ENCODE data around the gene SLC27A3. TPM values are rescaled to one million over a fixed set of nuclear protein-coding genes. Genes with fewer than 3 reads are reported as not detected.

SLC27A3 gene
- total RNA-seq, 1 experiment from 2014 or later = 14.4 TPM

DNA sequence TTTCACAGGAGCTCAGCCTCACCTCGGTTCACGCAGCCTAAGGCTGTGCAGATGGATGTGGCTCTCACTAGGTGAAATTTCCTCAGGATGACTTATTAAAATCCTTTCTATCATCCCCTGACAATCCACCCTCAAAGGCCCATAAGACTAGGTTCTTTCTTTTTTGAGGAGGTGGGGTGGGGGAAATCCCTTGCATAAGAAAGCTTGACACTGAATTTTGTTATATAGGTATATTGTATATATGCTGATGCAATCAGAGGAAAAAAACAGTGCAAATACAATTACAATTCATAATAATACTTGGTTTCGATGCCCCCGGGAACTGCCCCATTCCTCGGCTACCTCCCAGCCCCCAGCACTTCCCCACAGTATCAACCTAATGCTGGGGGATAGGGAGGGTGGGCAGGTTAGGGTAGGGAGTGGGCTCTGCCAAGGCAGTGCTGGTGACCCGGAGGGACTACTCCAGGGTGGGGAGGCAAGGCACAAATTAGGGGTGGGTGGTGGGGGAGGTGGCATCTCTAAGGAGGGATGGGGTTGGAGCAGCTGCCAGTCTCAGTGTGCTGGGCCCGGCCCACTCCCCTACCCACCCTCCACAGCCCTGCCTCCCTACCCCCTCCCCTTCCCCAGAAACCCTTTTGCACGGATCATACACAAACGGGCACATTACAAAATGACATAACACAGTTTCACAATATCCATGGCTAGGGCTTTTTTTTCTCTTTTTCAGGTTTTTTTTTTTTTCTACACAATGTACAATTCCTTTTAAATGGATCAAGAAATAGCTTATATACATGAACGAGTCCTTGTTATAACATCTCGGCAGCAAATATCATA lies 30.9 kb downstream of the SLC27A3 start:
- Histone ChIP-seq H3K9me2 (ENCODE audit: insufficient read depth) (no peaks in the 10 kb centered on the region), H3K4me3 (no peak overlapping the region), H3K9me3 (ENCODE audit: insufficient read depth, low read depth) (no peaks in the 10 kb centered on the region), H2AFZ (no peak overlapping the region), H3K27me3 (ENCODE audit: insufficient read depth, low read depth) (no peaks in the 10 kb centered on the region), H3K79me2 (ENCODE audit: low read depth) (no peaks in the 10 kb centered on the region), H3K4me2 (peak overlapping the region; percentile 32; the same call in 1 of the 2 replicates), H4K20me1 (ENCODE audit: insufficient read depth) (no peaks in the 10 kb centered on the region), H3K36me3 (ENCODE audit: low read depth) (0 out of 2 replicates have a peak, but pooled peaks cover 8% of the 10 kb centered on the region), H3K4me1 (replicated peaks; ENCODE audit: insufficient read depth) (peaks cover 8% of the 10 kb centered on the region), H3K27ac (peak overlapping the region; percentile 86), H3F3A (ENCODE audit: insufficient read depth, low read depth) (no peaks in the 10 kb centered on the region; the same call in 1 of the 2 replicates)
- intact Hi-C loops (cut with micrococcal nuclease; ENCODE audit: unreplicated experiment) = loop anchor here (10.0 kb wide), 1 partner anchor 119 kb away; the partner anchor contains the start of gene GATAD2B
- BruUV-seq (replicated peaks) = no TSS peak
- CTCF ChIA-PET = interaction anchor here (0.6 kb wide), 3 partner anchors 18 to 340 kb away, joined by 3 to 7 read pairs (median 4); no protein-coding TSS in a partner anchor
- DNase-seq = no peak
- TF ChIP-seq, protein P1, sequence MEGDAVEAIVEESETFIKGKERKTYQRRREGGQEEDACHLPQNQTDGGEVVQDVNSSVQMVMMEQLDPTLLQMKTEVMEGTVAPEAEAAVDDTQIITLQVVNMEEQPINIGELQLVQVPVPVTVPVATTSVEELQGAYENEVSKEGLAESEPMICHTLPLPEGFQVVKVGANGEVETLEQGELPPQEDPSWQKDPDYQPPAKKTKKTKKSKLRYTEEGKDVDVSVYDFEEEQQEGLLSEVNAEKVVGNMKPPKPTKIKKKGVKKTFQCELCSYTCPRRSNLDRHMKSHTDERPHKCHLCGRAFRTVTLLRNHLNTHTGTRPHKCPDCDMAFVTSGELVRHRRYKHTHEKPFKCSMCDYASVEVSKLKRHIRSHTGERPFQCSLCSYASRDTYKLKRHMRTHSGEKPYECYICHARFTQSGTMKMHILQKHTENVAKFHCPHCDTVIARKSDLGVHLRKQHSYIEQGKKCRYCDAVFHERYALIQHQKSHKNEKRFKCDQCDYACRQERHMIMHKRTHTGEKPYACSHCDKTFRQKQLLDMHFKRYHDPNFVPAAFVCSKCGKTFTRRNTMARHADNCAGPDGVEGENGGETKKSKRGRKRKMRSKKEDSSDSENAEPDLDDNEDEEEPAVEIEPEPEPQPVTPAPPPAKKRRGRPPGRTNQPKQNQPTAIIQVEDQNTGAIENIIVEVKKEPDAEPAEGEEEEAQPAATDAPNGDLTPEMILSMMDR (conservative IDR thresholded peaks at IDR 0.05) = no peak
- no peak for TF ChIP-seq EZH2 (IDR thresholded peaks at IDR 0.05; ENCODE audit: low read depth)
- POLR2A ChIA-PET (ENCODE audit: unreplicated experiment) = interaction anchor here (0.6 kb wide), 1 partner anchor 172 kb away, joined by 6 read pairs; the partner anchor contains the start of gene CHTOP

DNA sequence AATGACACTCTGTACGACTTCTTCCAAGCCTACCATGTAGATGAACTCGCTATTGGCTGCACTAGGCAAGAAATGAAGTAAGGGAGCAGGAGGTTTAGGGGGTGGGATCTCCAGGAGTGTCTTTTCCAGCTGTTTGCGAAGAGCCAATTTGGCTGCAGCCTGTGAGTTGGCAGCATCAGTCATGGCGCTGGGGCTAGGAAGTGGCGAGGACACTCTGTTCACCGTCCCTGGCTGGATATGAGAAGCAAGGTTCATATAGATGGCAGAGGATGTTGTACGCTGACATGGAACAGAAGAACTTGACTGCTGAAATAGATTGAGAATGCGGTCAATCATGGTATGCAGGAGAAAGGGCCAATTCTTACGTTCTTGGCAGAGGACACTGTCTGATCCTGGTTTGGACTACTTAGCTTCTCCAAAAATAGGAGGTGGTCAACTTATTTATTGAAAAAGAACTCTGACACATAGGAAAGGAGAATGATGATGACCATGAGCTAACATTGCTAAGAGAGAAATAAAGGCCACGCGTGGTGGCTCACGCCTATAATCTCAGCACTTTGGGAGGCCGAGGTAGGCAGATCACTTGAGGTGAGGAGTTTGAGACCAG lies 41.2 kb downstream of the SLC27A3 start:
- CTCF ChIA-PET = no interaction called here
- Histone ChIP-seq H3K4me3 (no peak overlapping the region), H3K27me3 (ENCODE audit: insufficient read depth, low read depth) (no peaks in the 10 kb centered on the region), H3K27ac (no peak overlapping the region), H3K4me1 (replicated peaks; ENCODE audit: insufficient read depth) (no peaks in the 10 kb centered on the region), H3K79me2 (ENCODE audit: low read depth) (no peaks in the 10 kb centered on the region), H3K9me3 (ENCODE audit: insufficient read depth, low read depth) (no peaks in the 10 kb centered on the region), H3K36me3 (ENCODE audit: low read depth) (peaks cover 44% of the 10 kb centered on the region), H3F3A (ENCODE audit: insufficient read depth, low read depth) (peaks cover 12% of the 10 kb centered on the region; the same call in 1 of the 2 replicates), H3K9me2 (ENCODE audit: insufficient read depth) (no peaks in the 10 kb centered on the region), H3K4me2 (no peak overlapping the region), H4K20me1 (ENCODE audit: insufficient read depth) (peaks cover 7% of the 10 kb centered on the region; the same call in 1 of the 2 replicates), H2AFZ (no peak overlapping the region)
- DNase-seq = no peak
- POLR2A ChIA-PET (ENCODE audit: unreplicated experiment) = no interaction called here
- BruUV-seq (replicated peaks) = no TSS peak
- intact Hi-C loops (cut with micrococcal nuclease; ENCODE audit: unreplicated experiment) = no loop called here
- TF ChIP-seq EZH2 (IDR thresholded peaks at IDR 0.05; ENCODE audit: low read depth) = no peak
- TF ChIP-seq, protein P1 (conservative IDR thresholded peaks at IDR 0.05) = no peak

DNA sequence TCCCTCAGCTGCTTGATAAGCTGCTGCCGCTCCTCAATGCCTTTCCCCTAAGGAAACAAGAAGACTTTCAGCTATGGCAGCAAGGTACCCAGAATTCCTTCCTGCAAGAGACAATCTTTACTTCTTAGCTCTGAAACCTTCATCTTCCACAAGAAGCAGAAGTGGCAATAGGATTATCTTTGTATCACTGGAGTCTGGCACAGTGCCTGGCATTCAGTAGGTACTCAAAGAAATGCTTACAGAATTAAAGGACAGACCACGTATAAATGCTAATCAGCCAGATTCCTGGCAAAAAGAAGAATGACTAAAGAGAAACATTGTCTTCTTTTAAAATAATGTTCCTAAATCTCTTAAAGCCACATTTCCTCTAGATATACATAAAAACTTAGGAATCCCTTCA lies 43.7 kb downstream of the SLC27A3 start:
- ChIA-PET POLR2A (ENCODE audit: unreplicated experiment) (no interaction called here), CTCF (no interaction called here)
- BruUV-seq (replicated peaks) = no TSS peak
- Histone ChIP-seq H3K27ac (no peak overlapping the region), H4K20me1 (ENCODE audit: insufficient read depth) (peaks cover 10% of the 10 kb centered on the region; the same call in 1 of the 2 replicates), H3K79me2 (ENCODE audit: low read depth) (no peaks in the 10 kb centered on the region), H3K9me3 (ENCODE audit: insufficient read depth, low read depth) (no peaks in the 10 kb centered on the region), H3K9me2 (ENCODE audit: insufficient read depth) (no peaks in the 10 kb centered on the region), H3K36me3 (ENCODE audit: low read depth) (peaks cover 27% of the 10 kb centered on the region), H3F3A (ENCODE audit: insufficient read depth, low read depth) (peaks cover 14% of the 10 kb centered on the region), H3K4me2 (no peak overlapping the region), H2AFZ (no peak overlapping the region), H3K4me1 (replicated peaks; ENCODE audit: insufficient read depth) (no peaks in the 10 kb centered on the region), H3K27me3 (ENCODE audit: insufficient read depth, low read depth) (no peaks in the 10 kb centered on the region), H3K4me3 (no peak overlapping the region)
- no peak for DNase-seq
- intact Hi-C loops (cut with micrococcal nuclease; ENCODE audit: unreplicated experiment) = no loop called here
- TF ChIP-seq, protein P1 (conservative IDR thresholded peaks at IDR 0.05) = no peak
- TF ChIP-seq EZH2 (IDR thresholded peaks at IDR 0.05; ENCODE audit: low read depth) = no peak
